Measurements from ENCODE around the gene C22orf15. TPM values are rescaled to one million over a fixed set of nuclear protein-coding genes. Genes with fewer than 3 reads are reported as not detected.
"Not testable (repeated sequence)": the region's sequence is repeated elsewhere in the genome, so short reads cannot be mapped to it uniquely, and the experiment has no call there.

The C22orf15 gene
- total RNA-seq = 1 to 10 TPM in 1 of 2 experiments, under 1 TPM in 1; 0.99 to 1.3 TPM

- peak within 1 kb of the TSS; percentile 82 for H3K27ac Mint-ChIP-seq
- ChIA-PET CTCF (interaction anchor here (0.5 to 4.9 kb wide), 6 partner anchors 12 to 1632 kb away, joined by 3 to 20 read pairs (median 4); partner anchors contain the start of gene ZNF70), POLR2A (no interaction called here)
- no peaks in the 10 kb centered on the region for H3K27me3 Mint-ChIP-seq
- peaks cover 40% of the 10 kb centered on the region for H3K4me1 Mint-ChIP-seq
- no peaks in the 10 kb centered on the region for H3K9me3 Mint-ChIP-seq
- no peak for DNase-seq
- peak within 1 kb of the TSS; percentile 51 for H3K4me3 Mint-ChIP-seq
- H3K36me3 Mint-ChIP-seq (ENCODE audit: low read depth) = peaks cover 2% of the 10 kb centered on the region
Observed at GRCh38 chr22:23762842-23763578, at the start of gene C22orf15. Gene C22orf15, plus strand, starts transcription at chr22:23762990. Its CDS starts 317 bp downstream, at chr22:23763307.

- no peak overlapping the region for H3K4me3 Mint-ChIP-seq
- CTCF ChIA-PET = interaction anchor here (0.6 to 1.9 kb wide), 5 partner anchors 10 to 409 kb away, joined by 3 to 5 read pairs (median 4); no protein-coding TSS in a partner anchor
- H3K4me1 Mint-ChIP-seq = peaks cover 46% of the 10 kb centered on the region
Observed at GRCh38 chr22:23713696-23714595, 48.8 kb upstream of the C22orf15 start.

GRCh38 chr22:23714596-23715578, 47.9 kb upstream of the C22orf15 start:
- Mint-ChIP-seq H3K36me3 (ENCODE audit: low read depth) (peaks cover 33% of the 10 kb centered on the region), H3K27me3 (no peaks in the 10 kb centered on the region), H3K4me3 (peak overlapping the region; percentile 77), H3K27ac (peak overlapping the region; percentile 74), H3K9me3 (no peaks in the 10 kb centered on the region), H3K4me1 (peaks cover 37% of the 10 kb centered on the region)
- CTCF ChIA-PET = interaction anchor here (1.1 to 1.7 kb wide), 2 partner anchors 15 to 20 kb away, joined by 3 to 5 read pairs; no protein-coding TSS in a partner anchor
- POLR2A ChIA-PET = interaction anchor here (0.6 kb wide), 1 partner anchor 16 kb away, joined by 9 read pairs; no protein-coding TSS in a partner anchor
- no peak for DNase-seq

More at GRCh38 chr22:23713696-23714595, 48.8 kb upstream of the C22orf15 start:
- no peak for DNase-seq
- POLR2A ChIA-PET = interaction anchor here (0.6 kb wide), 1 partner anchor 275 kb away, joined by 3 read pairs; no protein-coding TSS in a partner anchor
- Mint-ChIP-seq H3K36me3 (ENCODE audit: low read depth) (peaks cover 43% of the 10 kb centered on the region), H3K27me3 (no peaks in the 10 kb centered on the region), H3K27ac (peak overlapping the region; percentile 50), H3K9me3 (no peaks in the 10 kb centered on the region)

GRCh38 chr22:23715806-23716375, 46.9 kb upstream of the C22orf15 start:
- CTCF ChIA-PET = interaction anchor here (0.6 to 1.1 kb wide), 2 partner anchors 8 to 16 kb away, joined by 3 read pairs; no protein-coding TSS in a partner anchor
- peak overlapping the region; percentile 77 for H3K4me3 Mint-ChIP-seq
- H3K9me3 Mint-ChIP-seq = no peaks in the 10 kb centered on the region
- POLR2A ChIA-PET = interaction anchor here (0.6 kb wide), 1 partner anchor 17 kb away, joined by 9 read pairs; no protein-coding TSS in a partner anchor
- DNase-seq = no peak
- peak overlapping the region; percentile 85 for H3K27ac Mint-ChIP-seq
- peaks cover 23% of the 10 kb centered on the region for H3K36me3 Mint-ChIP-seq (ENCODE audit: low read depth)
- H3K27me3 Mint-ChIP-seq = no peaks in the 10 kb centered on the region
- H3K4me1 Mint-ChIP-seq = peaks cover 28% of the 10 kb centered on the region

- Mint-ChIP-seq H3K27me3 (peaks cover 3% of the 10 kb centered on the region), H3K9me3 (no peaks in the 10 kb centered on the region), H3K27ac (peak overlapping the region; percentile 85), H3K4me3 (peak overlapping the region; percentile 77), H3K4me1 (peaks cover 21% of the 10 kb centered on the region), H3K36me3 (ENCODE audit: low read depth) (peaks cover 16% of the 10 kb centered on the region)
- DNase-seq = peak; percentile 85
- CTCF ChIA-PET = interaction anchor here (0.6 to 0.8 kb wide), 3 partner anchors 7 to 115 kb away, joined by 3 read pairs; no protein-coding TSS in a partner anchor
- POLR2A ChIA-PET = interaction anchor here (0.8 kb wide), 1 partner anchor 21 kb away, joined by 3 read pairs; no protein-coding TSS in a partner anchor
Observed at GRCh38 chr22:23716811-23717801, 45.7 kb upstream of the C22orf15 start.

GRCh38 chr22:23718371-23719165, 44.2 kb upstream of the C22orf15 start:
- Mint-ChIP-seq H3K4me1 (peaks cover 21% of the 10 kb centered on the region), H3K27ac (no peak overlapping the region), H3K9me3 (no peaks in the 10 kb centered on the region), H3K27me3 (peaks cover 3% of the 10 kb centered on the region), H3K36me3 (ENCODE audit: low read depth) (peaks cover 10% of the 10 kb centered on the region), H3K4me3 (no peak overlapping the region)
- ChIA-PET POLR2A (no interaction called here), CTCF (interaction anchor here (0.7 to 0.9 kb wide), 2 partner anchors 10 to 47 kb away, joined by 3 to 4 read pairs; no protein-coding TSS in a partner anchor)
- no peak for DNase-seq

GRCh38 chr22:23720855-23721254, 41.9 kb upstream of the C22orf15 start:
- CTCF ChIA-PET = no interaction called here
- H3K4me1 Mint-ChIP-seq = peaks cover 7% of the 10 kb centered on the region
- DNase-seq = no peak
- H3K36me3 Mint-ChIP-seq (ENCODE audit: low read depth) = no peaks in the 10 kb centered on the region
- H3K4me3 Mint-ChIP-seq = no peak overlapping the region
- no peaks in the 10 kb centered on the region for H3K9me3 Mint-ChIP-seq
- no peak overlapping the region for H3K27ac Mint-ChIP-seq
- peaks cover 5% of the 10 kb centered on the region for H3K27me3 Mint-ChIP-seq
- POLR2A ChIA-PET = no interaction called here

GRCh38 chr22:23722160-23722559, 40.6 kb upstream of the C22orf15 start:
- no peaks in the 10 kb centered on the region for H3K36me3 Mint-ChIP-seq (ENCODE audit: low read depth)
- ChIA-PET POLR2A (no interaction called here), CTCF (interaction anchor here (0.7 kb wide), 1 partner anchor 45 kb away, joined by 3 read pairs; no protein-coding TSS in a partner anchor)
- no peak overlapping the region for H3K27ac Mint-ChIP-seq
- H3K4me3 Mint-ChIP-seq = no peak overlapping the region
- H3K4me1 Mint-ChIP-seq = peaks cover 5% of the 10 kb centered on the region
- no peaks in the 10 kb centered on the region for H3K9me3 Mint-ChIP-seq
- no peak for DNase-seq
- peaks cover 7% of the 10 kb centered on the region for H3K27me3 Mint-ChIP-seq

GRCh38 chr22:23722724-23723123, 40.1 kb upstream of the C22orf15 start:
- Mint-ChIP-seq H3K9me3 (no peaks in the 10 kb centered on the region), H3K27me3 (peaks cover 7% of the 10 kb centered on the region), H3K36me3 (ENCODE audit: low read depth) (no peaks in the 10 kb centered on the region), H3K4me1 (no peaks in the 10 kb centered on the region), H3K4me3 (no peak overlapping the region), H3K27ac (no peak overlapping the region)
- CTCF ChIA-PET = interaction anchor here (0.6 to 0.7 kb wide), 2 partner anchors 25 to 46 kb away, joined by 3 read pairs; no protein-coding TSS in a partner anchor
- POLR2A ChIA-PET = no interaction called here
- DNase-seq = no peak

GRCh38 chr22:23728108-23728507, 34.7 kb upstream of the C22orf15 start:
- POLR2A ChIA-PET; H3K27ac Mint-ChIP-seq; DNase-seq; H3K36me3 Mint-ChIP-seq (ENCODE audit: low read depth); H3K9me3 Mint-ChIP-seq; H3K4me1 Mint-ChIP-seq; H3K27me3 Mint-ChIP-seq; H3K4me3 Mint-ChIP-seq: not testable (repeated sequence)
- CTCF ChIA-PET = interaction anchor here (0.9 to 1.7 kb wide), 3 partner anchors 11 to 18 kb away, joined by 3 to 4 read pairs (median 3); no protein-coding TSS in a partner anchor
